ENCODE data around the gene ABLIM2. TPM values are rescaled to one million over a fixed set of nuclear protein-coding genes. Genes with fewer than 3 reads are reported as not detected.

ABLIM2 gene
- total RNA-seq, 1 donor from 2014 or later, result 3.5 TPM

DNA sequence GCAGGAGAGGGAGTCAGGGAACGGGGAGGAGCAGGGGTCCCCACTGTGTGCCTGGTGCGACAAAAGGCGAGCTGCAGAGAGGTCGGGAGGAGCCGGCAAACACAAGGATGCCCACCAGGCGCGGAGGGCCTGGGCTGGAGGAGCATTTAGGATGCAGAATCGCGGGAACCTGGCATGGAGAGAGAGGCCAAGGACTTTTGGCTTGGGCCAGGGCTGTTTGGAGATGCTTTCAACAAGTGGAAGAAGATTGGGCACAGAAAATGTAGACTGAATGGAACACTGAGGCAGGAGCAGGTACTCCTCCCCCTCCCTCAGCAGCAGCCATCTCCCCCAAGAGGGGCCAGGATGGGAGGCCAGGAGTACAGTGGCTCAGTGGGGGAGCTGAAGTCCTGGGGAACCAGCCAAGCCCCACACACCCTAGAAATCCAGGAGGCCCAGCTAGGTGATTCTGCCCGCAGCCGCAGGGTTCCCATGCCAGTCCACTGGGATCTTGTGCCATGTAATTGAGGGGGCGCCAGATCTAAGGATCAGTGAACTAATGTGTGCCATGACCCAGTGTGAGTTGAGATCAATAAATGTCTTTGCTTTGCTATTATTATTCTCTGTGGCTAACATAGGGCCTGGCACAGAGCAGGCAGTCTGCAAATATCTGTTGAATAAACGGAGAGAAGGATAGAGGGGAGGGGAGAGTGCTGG, 1.1 kb upstream of the ABLIM2 start:
- Mint-ChIP-seq H3K27ac (no peak overlapping the region), H3K9me3 (no peaks in the 10 kb centered on the region), H3K4me1 (peaks cover 9% of the 10 kb centered on the region), H3K27me3 (ENCODE audit: low read depth) (peaks cover 75% of the 10 kb centered on the region), H3K4me3 (peak overlapping the region; percentile 97), H3K36me3 (no peaks in the 10 kb centered on the region)
- TF ChIP-seq, protein P1, sequence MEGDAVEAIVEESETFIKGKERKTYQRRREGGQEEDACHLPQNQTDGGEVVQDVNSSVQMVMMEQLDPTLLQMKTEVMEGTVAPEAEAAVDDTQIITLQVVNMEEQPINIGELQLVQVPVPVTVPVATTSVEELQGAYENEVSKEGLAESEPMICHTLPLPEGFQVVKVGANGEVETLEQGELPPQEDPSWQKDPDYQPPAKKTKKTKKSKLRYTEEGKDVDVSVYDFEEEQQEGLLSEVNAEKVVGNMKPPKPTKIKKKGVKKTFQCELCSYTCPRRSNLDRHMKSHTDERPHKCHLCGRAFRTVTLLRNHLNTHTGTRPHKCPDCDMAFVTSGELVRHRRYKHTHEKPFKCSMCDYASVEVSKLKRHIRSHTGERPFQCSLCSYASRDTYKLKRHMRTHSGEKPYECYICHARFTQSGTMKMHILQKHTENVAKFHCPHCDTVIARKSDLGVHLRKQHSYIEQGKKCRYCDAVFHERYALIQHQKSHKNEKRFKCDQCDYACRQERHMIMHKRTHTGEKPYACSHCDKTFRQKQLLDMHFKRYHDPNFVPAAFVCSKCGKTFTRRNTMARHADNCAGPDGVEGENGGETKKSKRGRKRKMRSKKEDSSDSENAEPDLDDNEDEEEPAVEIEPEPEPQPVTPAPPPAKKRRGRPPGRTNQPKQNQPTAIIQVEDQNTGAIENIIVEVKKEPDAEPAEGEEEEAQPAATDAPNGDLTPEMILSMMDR (IDR thresholded peaks at IDR 0.05; ENCODE audit: unreplicated experiment), result no peak
- no peak for DNase-seq (ENCODE audit: low spot score in 2 of 2, unreplicated experiment in 2 of 2)

DNA sequence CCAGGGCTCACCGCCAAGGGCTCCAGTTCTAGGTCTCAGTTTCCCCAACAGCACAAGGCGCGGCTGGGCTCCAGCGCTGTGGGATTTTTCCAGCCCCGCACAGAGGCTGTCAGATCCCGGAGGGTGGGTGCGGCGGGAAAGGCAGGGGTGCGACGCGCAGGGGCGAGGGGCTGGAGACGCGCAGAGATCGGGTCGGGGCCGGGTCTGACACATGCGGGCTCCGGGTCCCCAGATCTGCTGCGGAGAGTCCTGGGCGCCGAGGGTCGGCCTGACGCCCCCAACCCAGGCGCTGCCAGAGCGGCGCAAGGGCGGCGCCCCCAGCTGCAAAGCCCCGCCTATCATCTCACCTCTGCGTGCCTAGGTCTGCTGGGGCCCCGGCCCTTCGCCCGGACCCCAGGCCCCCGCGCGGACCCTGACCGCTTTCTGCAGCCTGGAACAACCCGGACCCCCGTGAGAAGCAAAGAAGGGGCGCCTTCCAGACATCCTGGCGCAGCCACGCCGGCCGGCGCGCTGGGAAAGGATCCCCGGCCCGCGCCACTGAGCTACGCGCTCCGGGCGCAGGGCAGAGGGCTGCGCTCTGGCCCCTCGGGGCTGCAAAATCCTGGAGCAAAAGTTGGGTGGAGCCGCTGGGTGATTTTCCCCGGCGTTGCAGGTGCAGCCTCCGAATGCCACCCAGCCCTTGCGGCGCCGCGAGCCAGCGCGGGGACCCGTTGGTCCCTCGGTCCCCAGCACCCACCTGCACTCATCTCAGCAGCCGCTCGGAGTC, 486 bp downstream of the ABLIM2 start:
- no peaks in the 10 kb centered on the region for H3K36me3 Mint-ChIP-seq
- peaks cover 9% of the 10 kb centered on the region for H3K4me1 Mint-ChIP-seq
- H3K9me3 Mint-ChIP-seq, result no peaks in the 10 kb centered on the region
- no peak overlapping the region for H3K27ac Mint-ChIP-seq
- TF ChIP-seq, protein P1 (IDR thresholded peaks at IDR 0.05; ENCODE audit: unreplicated experiment), result no peak
- H3K27me3 Mint-ChIP-seq (ENCODE audit: low read depth), result peaks cover 74% of the 10 kb centered on the region
- DNase-seq (ENCODE audit: low spot score in 2 of 2, unreplicated experiment in 2 of 2), result no peak
- peak overlapping the region; percentile 53 for H3K4me3 Mint-ChIP-seq

DNA sequence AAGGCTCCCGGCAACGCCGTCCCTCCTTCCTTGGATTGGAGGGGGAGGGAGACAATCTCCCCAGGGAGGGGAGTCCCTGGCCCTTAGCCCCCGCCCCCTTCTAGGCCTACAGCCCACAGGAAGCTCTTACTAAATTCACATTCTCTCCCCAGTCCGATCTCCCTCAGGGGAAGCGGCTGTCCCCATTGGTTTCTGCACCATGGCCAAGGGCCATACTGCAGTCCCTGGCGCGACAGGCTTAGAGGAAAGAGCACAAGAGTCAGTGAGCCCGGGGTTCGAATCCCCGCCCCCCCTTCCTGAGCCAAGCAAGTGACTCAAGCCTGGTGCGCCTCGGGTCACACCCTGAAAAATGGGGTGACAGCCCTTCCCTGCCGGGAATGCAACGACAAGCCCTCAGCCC, 1.1 kb downstream of the ABLIM2 start:
- Mint-ChIP-seq H3K36me3 (no peaks in the 10 kb centered on the region), H3K27me3 (ENCODE audit: low read depth) (peaks cover 75% of the 10 kb centered on the region), H3K9me3 (no peaks in the 10 kb centered on the region), H3K4me1 (peaks cover 9% of the 10 kb centered on the region), H3K27ac (no peak overlapping the region), H3K4me3 (peak overlapping the region; percentile 39)
- TF ChIP-seq, protein P1 (IDR thresholded peaks at IDR 0.05; ENCODE audit: unreplicated experiment), result no peak
- no peak for DNase-seq (ENCODE audit: low spot score in 2 of 2, unreplicated experiment in 2 of 2)

DNA sequence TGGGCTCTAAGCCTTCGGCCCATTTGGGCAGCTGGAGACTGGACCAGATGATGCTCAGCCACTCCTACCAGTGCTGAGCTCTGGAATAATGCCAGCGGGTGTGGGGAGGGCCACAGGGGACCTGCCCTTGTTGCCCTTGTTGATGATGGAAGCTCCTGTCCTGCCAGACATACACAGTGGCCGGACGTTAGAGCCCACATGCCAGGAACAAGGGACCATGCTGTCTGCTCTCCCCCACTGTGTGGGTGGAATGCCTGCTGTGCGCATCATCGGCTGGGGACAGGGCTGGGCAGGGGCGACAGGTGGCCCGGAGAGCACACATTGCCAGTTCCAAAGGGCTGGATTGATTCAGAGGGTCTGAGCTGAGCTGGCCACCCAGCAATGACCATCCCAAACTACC, 2.0 kb downstream of the ABLIM2 start:
- peaks cover 9% of the 10 kb centered on the region for H3K4me1 Mint-ChIP-seq
- H3K4me3 Mint-ChIP-seq, result no peak overlapping the region
- H3K9me3 Mint-ChIP-seq, result no peaks in the 10 kb centered on the region
- H3K36me3 Mint-ChIP-seq, result no peaks in the 10 kb centered on the region
- H3K27me3 Mint-ChIP-seq (ENCODE audit: low read depth), result peaks cover 71% of the 10 kb centered on the region
- no peak for DNase-seq (ENCODE audit: low spot score in 2 of 2, unreplicated experiment in 2 of 2)
- no peak overlapping the region for H3K27ac Mint-ChIP-seq
- TF ChIP-seq, protein P1 (IDR thresholded peaks at IDR 0.05; ENCODE audit: unreplicated experiment), result no peak

DNA sequence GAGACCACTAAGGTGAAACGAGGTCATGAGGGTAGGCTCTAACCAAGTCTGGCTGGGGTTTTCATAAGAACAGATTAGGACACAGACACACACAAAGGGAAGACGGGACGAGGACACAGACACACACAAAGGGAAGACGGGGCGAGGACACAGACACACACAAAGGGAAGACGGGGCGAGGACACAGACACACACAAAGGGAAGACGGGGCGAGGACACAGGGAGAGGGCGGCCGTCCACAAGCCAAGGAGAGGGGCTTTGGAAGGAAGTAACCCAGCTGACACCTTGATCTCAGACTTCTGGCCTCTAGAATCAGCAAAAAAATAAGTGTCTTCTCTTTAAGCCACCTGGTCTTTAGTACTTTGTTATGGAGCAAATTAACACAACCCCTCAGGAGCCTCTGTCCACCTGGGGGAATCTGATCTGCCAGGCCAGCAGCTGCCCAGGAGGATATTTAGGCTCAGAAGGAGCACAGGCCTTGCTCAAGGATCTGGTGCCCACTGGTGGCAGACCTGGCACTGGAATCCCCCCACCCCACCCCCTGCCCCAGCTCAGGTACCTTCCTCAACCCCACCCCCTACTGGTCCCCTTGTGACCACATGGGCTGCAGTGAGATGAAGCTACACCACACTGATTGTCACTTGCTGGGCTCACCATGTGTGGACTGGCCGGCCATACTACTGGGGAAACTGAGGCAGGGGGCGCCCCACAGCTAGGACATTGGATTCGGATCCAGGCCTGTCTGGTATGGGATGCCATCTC, 2.8 kb downstream of the ABLIM2 start:
- no peak overlapping the region for H3K4me3 Mint-ChIP-seq

More for the DNA sequence above, 2.8 kb downstream of the ABLIM2 start:
- TF ChIP-seq, protein P1 (IDR thresholded peaks at IDR 0.05; ENCODE audit: unreplicated experiment), result no peak
- no peaks in the 10 kb centered on the region for H3K36me3 Mint-ChIP-seq
- DNase-seq (ENCODE audit: low spot score in 2 of 2, unreplicated experiment in 2 of 2), result no peak
- peaks cover 65% of the 10 kb centered on the region for H3K27me3 Mint-ChIP-seq (ENCODE audit: low read depth)
- H3K4me1 Mint-ChIP-seq, result peaks cover 9% of the 10 kb centered on the region
- no peaks in the 10 kb centered on the region for H3K9me3 Mint-ChIP-seq
- H3K27ac Mint-ChIP-seq, result no peak overlapping the region

Data from mesothelial cell of epicardium (in vitro differentiated cells).